WTC11 (cell line): Measurements from ENCODE around the gene FILIP1L.

Source experiments
- ARID4B ChIP-seq: sonication (generic); formaldehyde crosslinking; IDR thresholded peaks from 2 replicates; pipeline ENCODE4 v1.8.0; 2023; ENCODE audit warnings: missing genetic modification reagents, mild to moderate bottlenecking, borderline replicate concordance
- CREM ChIP-seq: sonication (generic); formaldehyde crosslinking; IDR thresholded peaks from 2 replicates; pipeline ENCODE4 v1.8.1; 2022; ENCODE audit warnings: mild to moderate bottlenecking, missing genetic modification reagents, moderate library complexity
- CTCF ChIP-seq: fragments of 200-600 bp; IDR thresholded peaks from 2 replicates; pipeline ENCODE4 v1.8.0; 2022; ENCODE audit warnings: antibody characterized with exemption
- GABPB1 ChIP-seq: sonication (generic); formaldehyde crosslinking; IDR thresholded peaks from 2 replicates; pipeline ENCODE4 v1.8.1; 2023; ENCODE audit warnings: mild to moderate bottlenecking, missing genetic modification reagents
- HMGXB4 ChIP-seq: sonication (generic); formaldehyde crosslinking; IDR thresholded peaks from 2 replicates; pipeline ENCODE4 v1.8.1; 2023; ENCODE audit warnings: mild to moderate bottlenecking, moderate library complexity, missing genetic modification reagents
- MAX ChIP-seq: sonication (generic); formaldehyde crosslinking; IDR thresholded peaks from 2 replicates; pipeline ENCODE4 v1.8.0; 2022; ENCODE audit warnings: mild to moderate bottlenecking, missing genetic modification reagents
- TEAD1 ChIP-seq: sonication (generic); formaldehyde crosslinking; IDR thresholded peaks from 2 replicates; pipeline ENCODE4 v1.8.0; 2022; ENCODE audit warnings: mild to moderate bottlenecking, missing genetic modification reagents
- TEAD4 ChIP-seq: sonication (generic); formaldehyde crosslinking; IDR thresholded peaks from 2 replicates; pipeline ENCODE4 v1.8.0; 2022; ENCODE audit warnings: mild to moderate bottlenecking, missing genetic modification reagents
- TP53 ChIP-seq: sonication (generic); formaldehyde crosslinking; IDR thresholded peaks from 2 replicates; pipeline ENCODE4 v1.8.1; 2023; ENCODE audit warnings: mild to moderate bottlenecking, missing genetic modification reagents
- ZBTB21 ChIP-seq: sonication (generic); formaldehyde crosslinking; IDR thresholded peaks from 2 replicates; pipeline ENCODE4 v1.8.1; 2023; ENCODE audit warnings: mild to moderate bottlenecking, missing genetic modification reagents, borderline replicate concordance
- ZNF121 ChIP-seq: sonication (generic); formaldehyde crosslinking; IDR thresholded peaks from 2 replicates; pipeline ENCODE4 v1.8.0; 2023; ENCODE audit warnings: missing genetic modification reagents
- ZNF263 ChIP-seq: sonication (generic); formaldehyde crosslinking; IDR thresholded peaks from 2 replicates; pipeline ENCODE4 v1.8.1; 2022; ENCODE audit warnings: low read depth, mild to moderate bottlenecking, moderate library complexity, missing genetic modification reagents

- TF ChIP-seq CREM (CRISPR knock-in tag) (no peak), TEAD1 (no peak), ZNF121 (CRISPR knock-in tag) (no peak), CTCF (no peak), HMGXB4 (CRISPR knock-in tag) (no peak), TEAD4 (no peak), ZBTB21 (CRISPR knock-in tag) (no peak), TP53 (CRISPR knock-in tag) (no peak), ZNF263 (no peak), ARID4B (no peak), GABPB1 (CRISPR knock-in tag) (no peak), MAX (CRISPR knock-in tag) (no peak)
These were observed 250.7 kb downstream of the FILIP1L start for GRCh38 chr3:99863588-99863987.
